HG03103 (cell line): ENCODE results near the gene KLHDC8A.
"Not testable (repeated sequence)": the region's sequence is repeated elsewhere in the genome, so short reads cannot be mapped to it uniquely, and the experiment has no call there.

Experiments used
- ATAC-seq: cut with Tn5 transposase; IDR thresholded peaks from one replicate; pipeline ENCODE4 v1.9.1; 2021; ENCODE audit warnings: low read depth; ENCODE audit not compliant: unreplicated experiment

The KLHDC8A gene

DNA sequence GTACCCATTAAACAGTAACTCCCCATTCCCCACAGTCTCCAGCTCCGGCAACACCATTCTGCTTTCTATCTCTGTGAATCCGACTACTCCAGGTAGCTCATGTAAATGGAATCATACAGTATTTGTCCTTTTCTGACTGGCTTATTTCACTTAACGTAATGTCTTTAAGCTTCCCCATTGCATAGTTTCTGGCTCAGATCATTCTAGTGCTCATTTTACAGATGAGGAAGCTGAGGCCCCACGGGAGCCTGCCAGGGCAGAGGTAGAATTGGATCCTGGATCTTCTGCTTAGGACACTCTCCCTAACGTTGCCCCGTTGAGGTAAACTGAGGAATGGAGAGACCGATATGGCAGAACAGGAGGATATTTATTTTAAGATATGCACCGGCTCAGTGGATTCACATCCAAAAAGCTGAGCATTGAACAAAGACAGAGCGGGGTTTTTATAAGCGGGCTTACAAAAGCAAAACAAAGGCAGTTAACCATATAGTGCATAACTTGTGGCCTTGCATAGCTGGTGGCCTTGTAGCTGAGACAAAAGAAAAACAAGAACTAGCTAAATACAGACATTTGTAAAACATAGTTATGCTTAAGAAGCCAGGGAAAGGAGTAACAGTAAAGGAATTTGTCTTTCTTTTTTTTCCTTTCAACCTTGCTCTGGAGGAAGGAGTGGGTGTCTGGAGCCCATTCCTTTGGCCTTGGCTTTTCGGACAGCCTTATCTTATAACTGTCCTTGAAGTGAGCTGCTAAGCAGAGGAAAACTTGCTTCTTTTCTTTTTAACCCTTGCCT, 15.3 kb upstream of the KLHDC8A start:
- no peak for ATAC-seq

GRCh38 chr1:205370780-205371179, 14.1 kb upstream of the KLHDC8A start:
- no peak for ATAC-seq

GRCh38 chr1:205369701-205370123, 13.0 kb upstream of the KLHDC8A start:
- ATAC-seq, result no peak

GRCh38 chr1:205368478-205368877, 11.8 kb upstream of the KLHDC8A start:
- ATAC-seq, result no peak

GRCh38 chr1:205365945-205366463, 9.3 kb upstream of the KLHDC8A start:
- no peak for ATAC-seq

DNA sequence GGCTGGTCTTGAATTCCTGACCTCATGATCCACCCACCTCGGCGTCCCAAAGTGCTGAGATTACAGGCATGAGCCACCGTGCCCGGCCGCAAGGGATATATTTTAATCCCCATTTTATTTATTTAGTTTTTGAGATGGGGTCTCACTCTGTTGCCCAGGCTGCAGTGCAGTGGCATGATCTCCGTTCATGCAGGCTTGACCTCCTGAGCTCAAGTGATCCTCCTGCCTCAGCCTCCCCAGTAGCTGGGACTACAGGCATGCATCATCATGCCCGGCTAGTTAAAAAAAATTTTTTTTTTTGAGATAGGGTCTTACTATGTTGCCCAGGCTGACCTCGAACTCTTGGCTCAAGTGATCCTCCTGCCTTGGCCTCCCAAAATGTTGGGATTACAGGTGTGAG, 8.4 kb upstream of the KLHDC8A start:
- ATAC-seq, result not testable (repeated sequence)

DNA sequence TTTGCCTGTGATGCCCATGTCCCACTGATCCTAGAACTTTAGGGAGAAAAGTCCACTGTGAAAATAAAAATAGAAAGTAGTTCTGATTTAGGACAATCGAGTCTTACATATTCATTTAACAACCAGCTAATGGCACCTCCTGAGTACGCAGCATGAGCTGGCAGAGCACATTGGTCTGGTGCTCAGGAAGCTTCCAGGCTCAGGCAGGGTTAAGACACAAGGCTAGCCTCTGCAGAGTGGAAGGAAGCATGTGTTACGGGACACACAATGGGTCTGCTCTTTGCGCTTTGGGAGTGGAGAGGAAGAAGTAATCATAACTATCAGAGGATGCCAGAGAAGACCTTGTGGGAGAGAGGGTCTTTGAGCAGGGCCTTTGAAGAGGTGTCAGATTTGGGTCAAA, 4.2 kb upstream of the KLHDC8A start:
- no peak for ATAC-seq

GRCh38 chr1:205359771-205360565, 3.2 kb upstream of the KLHDC8A start:
- no peak for ATAC-seq

GRCh38 chr1:205358579-205358978, 1.9 kb upstream of the KLHDC8A start:
- no peak for ATAC-seq

DNA sequence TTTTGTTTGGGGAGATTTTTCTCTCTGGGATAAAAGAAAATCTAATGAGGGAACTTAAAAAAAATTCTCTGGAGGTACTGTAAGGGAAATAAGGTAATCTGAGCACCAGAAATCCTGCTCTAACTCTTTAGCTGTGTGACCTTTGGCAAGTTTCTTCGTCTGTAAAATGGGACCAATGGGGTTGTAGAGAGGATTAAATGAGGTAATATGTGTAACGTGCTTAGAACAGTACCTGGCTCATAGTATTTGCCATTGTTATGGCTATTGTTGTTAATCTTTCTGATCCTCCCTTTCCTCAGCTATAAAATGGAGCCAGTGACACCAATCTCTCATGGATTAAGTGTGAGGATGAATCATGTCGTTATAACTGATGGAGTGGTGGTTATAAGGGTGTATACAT, 845 bp upstream of the KLHDC8A start:
- ATAC-seq, result no peak

GRCh38 chr1:205355075-205355453, 1.7 kb downstream of the KLHDC8A start:
- no peak for ATAC-seq

- no peak for ATAC-seq
Observed at GRCh38 chr1:205354259-205355074, 2.3 kb downstream of the KLHDC8A start.

DNA sequence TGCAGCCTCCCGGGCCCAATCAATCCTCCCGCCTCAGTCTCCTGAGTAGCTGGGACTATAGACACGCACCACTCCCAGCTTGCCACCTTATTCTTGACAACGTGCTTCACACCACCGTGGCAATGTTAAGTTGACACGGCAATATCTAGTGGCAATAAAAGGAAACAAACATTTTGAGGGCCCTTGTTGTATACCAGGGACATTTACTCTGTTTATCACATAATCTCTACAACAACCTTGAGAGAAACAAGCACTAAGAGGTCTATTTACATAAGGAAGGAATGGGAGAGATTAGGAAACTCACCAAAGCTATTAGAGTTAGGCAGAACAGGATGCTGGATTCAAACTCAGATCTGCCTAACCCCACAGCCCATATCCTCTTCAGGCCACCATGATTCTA, 3.1 kb downstream of the KLHDC8A start:
- no peak for ATAC-seq

DNA sequence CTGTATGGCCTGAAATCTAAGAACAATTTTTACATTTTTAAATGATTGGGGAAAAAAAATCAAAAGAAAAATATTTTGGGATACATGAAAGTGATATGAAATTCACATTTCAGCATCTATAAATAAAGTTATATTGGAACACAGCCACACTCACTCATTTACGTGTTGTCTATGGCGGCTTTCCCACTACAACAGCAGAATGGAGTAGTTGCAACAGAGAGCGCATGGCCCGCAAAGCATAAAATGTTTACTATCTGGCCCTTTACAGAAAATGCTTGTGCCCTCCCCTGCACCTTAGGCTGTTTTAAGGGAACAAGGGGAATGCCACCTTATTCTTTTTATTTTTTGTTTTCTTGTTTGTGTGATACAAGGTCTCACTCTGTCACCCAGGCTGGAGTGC, 3.5 kb downstream of the KLHDC8A start:
- no peak for ATAC-seq

GRCh38 chr1:205351984-205352713, 4.6 kb downstream of the KLHDC8A start:
- ATAC-seq, result no peak

DNA sequence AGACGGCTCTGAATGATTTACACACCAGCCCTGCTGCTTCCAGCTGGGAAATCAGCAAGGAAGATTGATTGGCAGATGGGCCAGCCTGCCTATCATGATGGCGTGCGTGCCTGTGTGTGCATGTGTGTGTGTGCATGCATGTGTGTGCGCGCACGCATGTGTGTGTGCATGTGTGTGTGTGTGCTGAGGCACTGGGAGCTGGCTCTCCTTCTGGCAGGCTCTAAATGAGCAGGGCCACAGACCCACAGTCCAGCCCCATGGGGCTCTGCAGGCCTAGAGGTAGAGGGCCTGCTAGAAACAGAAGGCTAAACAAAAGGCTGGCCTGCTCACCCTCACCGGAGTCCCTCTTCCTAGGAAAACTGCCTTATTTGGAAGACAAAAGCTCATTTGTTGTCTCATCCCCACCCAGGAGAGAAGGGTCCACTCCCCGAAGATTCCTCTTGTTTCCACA, 6.0 kb downstream of the KLHDC8A start:
- ATAC-seq, result no peak

- no peak for ATAC-seq
Observed at GRCh38 chr1:205350124-205350523, 6.6 kb downstream of the KLHDC8A start.

DNA sequence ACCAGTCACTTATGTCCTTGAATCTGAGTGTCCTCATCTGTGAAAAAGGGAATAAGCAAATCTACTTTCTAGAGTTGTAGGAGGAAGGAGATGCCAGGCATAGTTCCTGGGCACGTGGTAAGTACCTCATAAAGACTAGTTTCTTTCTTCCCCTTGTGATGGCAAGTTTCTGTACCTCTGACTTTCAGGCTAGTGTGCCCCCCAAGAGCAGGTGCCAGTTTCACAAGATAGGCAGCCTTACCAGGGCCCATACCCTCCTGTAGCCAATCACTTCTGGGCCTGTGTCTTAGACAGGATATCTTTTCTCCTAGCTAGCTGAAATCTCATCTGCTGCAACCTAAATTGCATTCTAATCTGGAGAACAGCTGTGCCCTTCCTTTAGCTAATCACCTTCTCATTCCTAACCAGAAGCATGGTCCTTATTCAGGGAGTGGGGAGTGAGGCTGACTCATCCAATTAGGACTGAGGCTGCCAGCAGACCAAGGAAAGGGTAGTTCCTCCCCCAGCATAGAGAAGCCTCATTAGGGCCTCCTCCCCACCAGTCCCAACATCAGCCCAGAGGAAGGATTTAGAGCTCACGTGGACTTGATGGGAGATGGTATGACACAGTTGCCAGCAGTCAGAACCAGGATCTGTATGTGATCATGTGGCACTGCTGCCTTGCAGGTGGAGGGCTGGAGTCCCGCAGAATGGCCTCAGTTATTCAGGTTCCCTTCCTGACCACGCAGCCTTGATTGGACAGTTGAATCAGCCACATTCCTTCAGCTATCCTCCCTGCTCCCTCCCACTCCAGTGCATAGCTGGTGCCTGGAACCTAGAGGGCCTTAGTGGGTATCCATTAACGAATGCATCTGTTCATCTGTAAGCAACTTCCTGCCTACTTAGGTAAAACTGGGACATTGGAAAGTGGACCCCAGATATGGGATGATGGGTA, 7.9 kb downstream of the KLHDC8A start:
- no peak for ATAC-seq

DNA sequence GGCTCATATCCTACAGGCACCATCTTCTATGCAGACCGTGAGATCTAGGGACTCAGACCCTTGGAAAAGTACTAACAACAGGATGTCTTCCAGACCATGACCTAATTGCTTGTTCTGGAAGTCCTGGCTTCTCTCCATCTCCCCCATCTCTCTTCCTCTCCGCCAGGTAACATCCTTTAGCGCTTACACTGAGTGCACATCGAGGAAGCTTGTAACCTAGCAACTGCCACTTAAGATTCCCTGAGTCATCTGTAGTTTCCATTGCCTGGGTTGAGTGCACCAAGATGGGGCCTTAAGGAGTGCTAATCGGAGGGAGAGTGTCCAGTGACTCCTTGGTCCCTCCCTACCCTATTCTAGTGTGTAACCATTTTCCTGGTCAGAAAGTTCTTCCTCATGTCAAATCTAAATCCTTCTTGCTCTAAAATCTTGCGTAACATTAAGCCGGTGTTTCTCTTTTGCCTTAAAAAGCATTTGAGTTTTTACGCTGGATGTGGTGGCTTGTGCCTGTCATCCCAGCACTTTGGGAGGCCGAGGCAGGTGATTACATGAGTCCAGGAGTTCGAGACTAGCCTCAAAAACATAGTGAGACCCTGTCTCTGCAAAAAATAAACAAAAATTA, 9.7 kb downstream of the KLHDC8A start:
- no peak for ATAC-seq
